DOHH2 (cell line): ENCODE data around the gene GLIS2.

Experiments used
- H3F3A ChIP-seq: fragments of 200-600 bp; sonication (generic), shearing (Covaris generic); 2 replicates; pipeline ENCODE4 v1.6.0; 2016; ENCODE audit warnings: antibody characterized with exemption, mild to moderate bottlenecking; ENCODE audit not compliant: control insufficient read depth, insufficient read depth
- H3K27ac ChIP-seq: fragments of 200-600 bp; sonication (generic); 2 replicates; pipeline ENCODE4 v1.5.1; 2014; ENCODE audit warnings: low read depth, mild to moderate bottlenecking, low read length, moderate library complexity
- H3K27me3 ChIP-seq: fragments of 200-600 bp; sonication (generic); 2 replicates; pipeline ENCODE4 v1.6.1; 2014; ENCODE audit warnings: mild to moderate bottlenecking, low read length, mixed read lengths; ENCODE audit not compliant: control insufficient read depth
- H3K36me3 ChIP-seq: fragments of 200-600 bp; sonication (generic); 2 replicates; pipeline ENCODE4 v1.6.1; 2014; ENCODE audit warnings: mild to moderate bottlenecking, low read length, moderate library complexity, mixed read lengths; ENCODE audit not compliant: control insufficient read depth
- H3K4me1 ChIP-seq: fragments of 200-600 bp; sonication (generic); 2 replicates; pipeline ENCODE4 v1.6.1; 2014; ENCODE audit warnings: mild to moderate bottlenecking, low read length, mixed read lengths; ENCODE audit not compliant: control insufficient read depth
- H3K4me2 ChIP-seq: fragments of 200-600 bp; sonication (generic); 2 replicates; pipeline ENCODE4 v1.6.0; 2014; ENCODE audit warnings: mild to moderate bottlenecking, low read length, moderate library complexity
- H3K4me3 ChIP-seq: fragments of 200-600 bp; sonication (generic); 2 replicates; pipeline ENCODE4 v1.5.1; 2014; ENCODE audit warnings: mild to moderate bottlenecking, low read length, mixed read lengths
- H3K79me2 ChIP-seq: fragments of 200-600 bp; sonication (generic); 2 replicates; pipeline ENCODE4 v1.6.1; 2014; ENCODE audit warnings: mild to moderate bottlenecking, low read length, mixed read lengths; ENCODE audit not compliant: control insufficient read depth
- H3K9me2 ChIP-seq: fragments of 200-600 bp; sonication (generic); replicated peaks from 2 replicates; pipeline ENCODE4 v1.6.1; 2014; ENCODE audit warnings: mild to moderate bottlenecking, low read length, mixed read lengths; ENCODE audit not compliant: control insufficient read depth
- H3K9me3 ChIP-seq: fragments of 200-600 bp; sonication (generic); 2 replicates; pipeline ENCODE4 v1.6.1; 2014; ENCODE audit warnings: antibody characterized with exemption, low read length, mixed read lengths; ENCODE audit not compliant: control insufficient read depth, insufficient read depth
- H4K20me1 ChIP-seq: fragments of 200-600 bp; sonication (generic); 2 replicates; pipeline ENCODE4 v1.6.0; 2014; ENCODE audit warnings: low read depth, mild to moderate bottlenecking, antibody characterized with exemption, low read length, moderate library complexity; ENCODE audit not compliant: control insufficient read depth, insufficient read depth
- EZH2phosphoT487 ChIP-seq: fragments of 200-600 bp; sonication (generic); IDR thresholded peaks from 2 replicates; pipeline ENCODE4 v1.6.1; 2017; ENCODE audit warnings: borderline replicate concordance, mild to moderate bottlenecking, antibody characterized with exemption, low read length, moderate library complexity, mixed read lengths
- TF ChIP-seq, protein P1 (sequence below): fragments of 200-600 bp; sonication (generic); IDR thresholded peaks from one replicate; pipeline ENCODE4 v1.5.1; 2014; ENCODE audit warnings: antibody characterized with exemption, mild to moderate bottlenecking, low read depth, low read length; ENCODE audit not compliant: poor library complexity, severe bottlenecking

Gene GLIS2

DNA sequence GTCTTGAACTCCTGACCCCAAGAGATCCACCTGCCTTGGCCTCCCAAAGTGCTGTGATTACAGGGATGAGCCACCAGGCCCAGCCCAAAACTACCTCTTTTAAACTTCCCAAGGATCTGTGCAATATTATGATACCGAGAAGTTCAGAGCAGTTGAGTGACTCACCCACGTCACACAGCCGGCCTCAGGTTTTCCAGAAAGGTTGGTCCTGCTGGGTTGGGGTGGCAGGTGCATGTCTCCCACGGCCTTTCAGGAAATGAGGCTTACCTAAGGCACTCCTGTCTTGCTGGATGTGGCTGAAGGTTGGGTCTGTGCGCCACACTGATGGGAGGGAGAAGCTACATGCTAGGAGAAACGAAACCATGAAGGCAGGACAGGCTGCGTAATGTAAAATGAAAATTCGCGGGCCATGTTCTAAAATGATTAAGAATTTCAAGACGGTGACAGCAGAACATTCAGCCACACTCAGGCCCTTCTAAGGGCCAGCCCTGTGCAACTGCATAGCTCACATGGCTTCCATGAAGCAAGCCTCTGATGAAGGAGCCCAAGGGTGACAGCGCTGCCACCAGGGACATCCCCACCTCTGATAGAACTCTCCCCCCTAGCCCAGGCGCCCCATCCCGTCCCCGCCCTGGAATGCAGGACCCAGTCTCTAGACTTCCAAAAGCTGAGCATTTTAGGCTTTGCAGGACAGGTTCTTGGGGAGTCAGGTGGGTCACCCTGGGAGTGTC lies 6.6 kb upstream of the GLIS2 start:
- Histone ChIP-seq H3K79me2 (peaks cover 30% of the 10 kb centered on the region), H3K4me3 (no peak overlapping the region), H4K20me1 (no peaks in the 10 kb centered on the region), H3K9me3 (no peaks in the 10 kb centered on the region), H3K27me3 (peaks cover 8% of the 10 kb centered on the region), H3K27ac (no peak overlapping the region), H3K9me2 (no peaks in the 10 kb centered on the region), H3K4me2 (no peak overlapping the region), H3F3A (peaks cover 16% of the 10 kb centered on the region), H3K4me1 (peaks cover 43% of the 10 kb centered on the region), H3K36me3 (peaks cover 25% of the 10 kb centered on the region)
- no peak for TF ChIP-seq EZH2phosphoT487
- TF ChIP-seq, protein P1, sequence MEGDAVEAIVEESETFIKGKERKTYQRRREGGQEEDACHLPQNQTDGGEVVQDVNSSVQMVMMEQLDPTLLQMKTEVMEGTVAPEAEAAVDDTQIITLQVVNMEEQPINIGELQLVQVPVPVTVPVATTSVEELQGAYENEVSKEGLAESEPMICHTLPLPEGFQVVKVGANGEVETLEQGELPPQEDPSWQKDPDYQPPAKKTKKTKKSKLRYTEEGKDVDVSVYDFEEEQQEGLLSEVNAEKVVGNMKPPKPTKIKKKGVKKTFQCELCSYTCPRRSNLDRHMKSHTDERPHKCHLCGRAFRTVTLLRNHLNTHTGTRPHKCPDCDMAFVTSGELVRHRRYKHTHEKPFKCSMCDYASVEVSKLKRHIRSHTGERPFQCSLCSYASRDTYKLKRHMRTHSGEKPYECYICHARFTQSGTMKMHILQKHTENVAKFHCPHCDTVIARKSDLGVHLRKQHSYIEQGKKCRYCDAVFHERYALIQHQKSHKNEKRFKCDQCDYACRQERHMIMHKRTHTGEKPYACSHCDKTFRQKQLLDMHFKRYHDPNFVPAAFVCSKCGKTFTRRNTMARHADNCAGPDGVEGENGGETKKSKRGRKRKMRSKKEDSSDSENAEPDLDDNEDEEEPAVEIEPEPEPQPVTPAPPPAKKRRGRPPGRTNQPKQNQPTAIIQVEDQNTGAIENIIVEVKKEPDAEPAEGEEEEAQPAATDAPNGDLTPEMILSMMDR = no peak

- Histone ChIP-seq H3K9me3 (no peaks in the 10 kb centered on the region), H4K20me1 (no peaks in the 10 kb centered on the region), H3K4me3 (no peak overlapping the region), H3K9me2 (no peaks in the 10 kb centered on the region), H3K36me3 (peaks cover 20% of the 10 kb centered on the region), H3K27me3 (peaks cover 14% of the 10 kb centered on the region), H3K79me2 (peaks cover 24% of the 10 kb centered on the region), H3F3A (peaks cover 19% of the 10 kb centered on the region), H3K4me1 (peaks cover 49% of the 10 kb centered on the region), H3K4me2 (no peak overlapping the region), H3K27ac (no peak overlapping the region)
- TF ChIP-seq EZH2phosphoT487 = no peak
- TF ChIP-seq, protein P1 = peak; percentile 96
Measured at GRCh38 chr16:4309833-4310266, 6.0 kb upstream of the GLIS2 start.

GRCh38 chr16:4313563-4314531 lies 2.0 kb upstream of the GLIS2 start:
- H3F3A ChIP-seq = peaks cover 12% of the 10 kb centered on the region; the same call in 1 of the 2 replicates
- H3K79me2 ChIP-seq = no peaks in the 10 kb centered on the region
- H3K4me3 ChIP-seq = no peak overlapping the region
- no peaks in the 10 kb centered on the region for H3K9me2 ChIP-seq
- no peaks in the 10 kb centered on the region for H3K9me3 ChIP-seq
- peaks cover 36% of the 10 kb centered on the region for H3K4me1 ChIP-seq
- no peak overlapping the region for H3K27ac ChIP-seq
- H3K36me3 ChIP-seq = no peaks in the 10 kb centered on the region
- H3K4me2 ChIP-seq = peak overlapping the region; percentile 60
- peaks cover 42% of the 10 kb centered on the region for H3K27me3 ChIP-seq
- TF ChIP-seq, protein P1 = peak; percentile 94
- peak; percentile 33; the same call in 1 of the 2 replicates for TF ChIP-seq EZH2phosphoT487
- H4K20me1 ChIP-seq = no peaks in the 10 kb centered on the region
